GM21717 (cell line): ENCODE results near the gene ERO1B.

Source experiments
- ATAC-seq: cut with Tn5 transposase; IDR thresholded peaks from one replicate; pipeline ENCODE4 v1.9.1; 2021; ENCODE audit warnings: mild to moderate bottlenecking, moderate library complexity; ENCODE audit not compliant: unreplicated experiment

The ERO1B gene

DNA sequence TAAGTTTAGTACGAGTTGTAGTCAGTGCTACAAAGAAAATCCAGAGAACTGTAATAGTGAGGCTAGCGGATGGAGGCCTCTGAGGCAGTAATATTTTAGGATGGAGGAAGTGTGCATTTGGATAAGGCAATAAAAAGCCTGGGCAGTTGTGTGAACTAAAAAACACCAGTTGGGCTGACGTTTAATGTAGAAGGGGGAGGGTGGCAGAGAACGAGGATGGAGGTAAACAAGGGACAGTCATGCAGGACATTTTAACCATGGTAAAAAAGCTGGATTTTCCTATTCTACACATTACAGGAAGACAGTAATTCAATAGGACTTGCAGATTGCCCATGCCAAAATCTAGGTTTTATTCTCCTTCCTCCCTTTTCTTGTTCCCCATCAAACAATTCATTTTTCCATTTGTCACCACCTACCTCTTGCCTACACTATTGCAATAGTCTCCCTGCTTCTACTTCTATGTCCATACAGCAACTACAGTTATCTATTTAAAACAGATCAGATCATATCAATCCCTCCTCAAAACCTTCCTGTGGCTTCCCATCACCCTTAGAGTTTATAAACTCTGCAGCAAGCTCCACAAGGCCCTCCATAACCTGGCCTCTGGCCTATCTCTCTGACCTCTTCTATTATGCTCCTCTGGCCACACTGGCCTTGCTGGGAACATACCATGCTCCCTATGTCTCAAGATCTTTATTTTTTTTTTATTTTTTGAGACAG lies 27.7 kb downstream of the ERO1B start:
- no peak for ATAC-seq

DNA sequence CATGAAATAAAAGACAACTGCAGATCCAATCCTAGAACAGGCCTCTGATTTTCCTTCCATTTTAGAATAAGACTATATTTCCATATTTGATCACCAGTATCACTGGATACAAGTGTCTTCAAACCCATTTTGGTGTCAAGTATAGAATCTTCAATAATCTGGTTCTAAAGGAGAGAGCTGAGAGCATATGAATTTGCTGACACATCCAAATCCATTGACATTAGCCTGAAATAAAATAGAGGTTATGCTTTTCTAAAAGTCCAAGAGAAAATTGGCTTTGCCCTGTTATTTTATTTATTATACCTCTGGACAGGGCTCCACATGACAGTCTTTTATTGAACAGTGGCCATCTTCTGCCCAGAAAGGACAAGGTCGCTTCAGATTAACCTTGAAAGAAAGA lies 28.6 kb downstream of the ERO1B start:
- no peak for ATAC-seq

DNA sequence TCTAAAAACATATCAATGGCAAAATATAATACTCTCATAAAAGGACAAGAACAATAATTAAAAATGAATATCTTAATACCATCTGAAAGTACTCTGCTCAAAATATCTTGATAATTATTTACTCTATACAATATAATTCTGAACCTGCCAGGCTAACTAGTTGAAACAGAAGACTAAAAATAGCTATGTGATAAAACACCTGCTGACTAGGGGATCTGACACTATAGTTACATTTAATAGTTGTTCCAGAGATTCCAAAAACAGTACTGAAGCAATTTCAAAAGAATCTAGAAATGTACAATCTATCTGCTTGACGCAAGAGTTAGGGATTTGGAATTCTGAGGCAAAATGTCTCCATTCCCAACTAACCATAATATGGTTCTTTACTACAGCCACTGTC lies 30.2 kb downstream of the ERO1B start:
- no peak for ATAC-seq

DNA sequence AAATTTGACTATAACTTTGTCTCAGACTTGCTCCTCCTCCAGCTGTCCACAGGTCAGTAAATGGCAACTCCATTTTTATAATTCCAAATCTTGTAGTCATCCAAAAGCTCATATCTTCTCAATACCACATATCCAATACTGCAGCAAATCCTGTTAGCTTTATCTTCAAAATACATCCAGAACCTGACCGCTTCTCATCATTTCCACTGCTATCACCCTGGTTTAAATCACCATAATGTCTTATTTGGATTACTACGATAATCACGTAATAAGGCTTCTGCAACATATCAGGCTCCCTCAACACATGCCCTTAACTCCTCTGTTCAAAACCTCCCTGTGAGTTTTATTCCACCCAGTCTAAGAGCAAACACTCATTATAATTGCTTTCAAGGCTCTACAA lies 34.5 kb downstream of the ERO1B start:
- no peak for ATAC-seq

DNA sequence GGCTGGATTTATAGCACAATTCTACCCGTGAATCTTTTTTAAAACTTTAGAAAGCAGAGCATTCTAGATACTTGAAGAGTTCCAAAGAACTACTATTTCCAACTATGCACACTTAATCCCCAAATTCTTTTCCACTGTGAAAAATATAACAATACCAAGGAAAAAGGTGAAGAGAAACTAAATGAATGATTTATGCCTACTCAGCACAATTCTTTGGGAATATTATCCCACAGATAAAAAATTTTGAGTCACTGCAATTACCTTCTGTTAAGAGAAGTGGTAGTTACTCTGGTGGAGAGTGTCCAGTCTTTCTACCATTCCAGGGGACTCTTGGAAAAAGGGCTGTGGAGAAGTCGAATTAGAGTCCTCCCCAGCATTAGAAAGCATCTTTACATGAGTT lies 39.2 kb downstream of the ERO1B start:
- ATAC-seq, result no peak

DNA sequence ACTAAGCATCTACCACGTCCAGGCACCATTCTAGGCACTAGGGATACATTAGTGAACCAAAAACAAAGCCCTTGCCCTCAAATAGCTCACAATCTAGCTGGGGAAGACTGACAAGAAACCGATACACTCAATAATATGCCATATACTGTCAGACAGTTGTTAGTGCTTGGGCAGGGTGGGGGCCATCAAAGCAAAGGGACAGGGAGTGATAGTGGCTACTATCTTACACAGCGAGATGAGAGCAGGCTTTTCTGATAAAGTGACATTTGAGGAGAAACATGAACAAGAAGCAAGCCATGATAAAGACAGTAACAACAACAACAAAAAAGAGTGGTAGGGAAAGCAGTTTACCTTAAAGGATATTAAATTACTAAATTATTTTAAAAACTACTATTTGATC lies 41.1 kb downstream of the ERO1B start:
- ATAC-seq, result no peak

DNA sequence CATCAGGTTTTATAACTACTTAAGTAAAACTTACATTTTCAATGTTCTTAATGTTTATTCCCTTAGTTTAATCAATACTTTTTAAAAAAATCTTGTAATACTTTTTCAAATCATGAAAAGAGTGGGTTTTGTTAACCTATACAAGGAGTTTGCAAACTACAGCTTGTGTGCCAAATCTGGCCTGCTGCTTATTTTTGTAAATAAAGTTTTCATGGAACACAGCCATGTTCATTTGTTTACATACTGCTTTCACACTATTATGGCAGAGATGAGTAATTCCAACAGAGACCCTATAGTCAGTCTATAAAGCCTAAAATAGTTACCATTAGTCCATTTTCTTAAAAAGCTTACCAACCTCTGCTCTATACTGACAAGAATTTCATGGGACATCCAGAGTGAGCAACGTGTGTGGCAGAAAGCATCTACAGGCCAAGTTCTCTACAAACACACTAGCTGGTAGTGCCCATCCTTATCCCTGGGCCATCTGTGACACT lies 42.6 kb downstream of the ERO1B start:
- ATAC-seq, result no peak

DNA sequence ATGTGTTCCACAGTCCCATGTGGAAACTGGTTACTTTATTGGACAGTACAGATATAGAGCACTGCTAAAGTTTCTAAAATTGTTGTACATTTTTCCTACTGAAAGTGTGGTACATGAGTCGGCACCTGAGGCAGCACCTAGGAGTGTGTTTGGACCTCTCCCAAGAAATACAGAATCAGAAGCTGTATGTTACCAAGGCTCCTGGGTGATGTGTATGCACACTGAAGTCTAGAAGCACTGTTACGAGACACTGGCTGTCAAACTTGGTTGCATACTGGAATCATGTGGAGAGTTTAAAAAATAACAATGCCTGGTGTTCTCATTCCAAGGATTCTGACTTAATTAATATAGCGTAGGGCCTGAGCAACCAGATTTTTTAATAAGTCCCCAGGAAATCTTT lies 46.6 kb downstream of the ERO1B start:
- no peak for ATAC-seq

DNA sequence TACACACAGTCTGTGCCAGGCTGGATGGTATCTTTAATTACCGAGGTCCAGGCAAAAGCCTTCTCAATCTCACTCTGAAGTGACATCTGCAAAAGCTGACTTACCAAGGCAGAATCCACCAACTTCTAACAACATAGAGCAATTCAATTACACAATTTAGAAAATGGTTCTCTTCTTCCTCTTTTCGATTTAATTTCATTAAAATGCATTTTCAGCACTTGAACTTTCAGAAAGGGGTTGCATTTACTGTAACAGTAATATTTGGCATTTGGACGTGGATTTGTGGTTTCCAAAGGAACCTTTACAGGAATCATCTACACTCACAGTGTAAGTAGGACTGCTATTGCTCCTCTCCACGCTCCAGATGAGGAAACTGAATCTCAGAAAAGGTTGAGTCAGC lies 53.3 kb downstream of the ERO1B start:
- no peak for ATAC-seq

DNA sequence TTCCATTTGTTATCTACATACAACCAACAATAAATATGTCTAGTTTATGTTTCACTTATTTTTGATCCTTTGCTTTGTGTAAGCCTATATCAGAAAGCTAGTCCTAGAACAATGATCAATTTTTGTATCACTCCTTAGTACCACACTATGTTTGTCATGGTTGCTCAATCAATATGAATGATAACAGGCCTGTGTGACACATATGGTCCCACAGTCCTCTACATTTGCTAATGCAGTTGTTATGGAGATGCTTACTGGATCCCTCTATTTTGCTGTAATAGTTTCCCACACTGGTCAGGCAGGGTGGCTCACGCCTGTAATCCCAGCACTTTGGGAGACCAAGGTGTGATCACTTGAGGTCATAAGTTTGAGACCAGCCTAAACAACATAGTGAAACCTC lies 59.1 kb downstream of the ERO1B start:
- ATAC-seq, result no peak

DNA sequence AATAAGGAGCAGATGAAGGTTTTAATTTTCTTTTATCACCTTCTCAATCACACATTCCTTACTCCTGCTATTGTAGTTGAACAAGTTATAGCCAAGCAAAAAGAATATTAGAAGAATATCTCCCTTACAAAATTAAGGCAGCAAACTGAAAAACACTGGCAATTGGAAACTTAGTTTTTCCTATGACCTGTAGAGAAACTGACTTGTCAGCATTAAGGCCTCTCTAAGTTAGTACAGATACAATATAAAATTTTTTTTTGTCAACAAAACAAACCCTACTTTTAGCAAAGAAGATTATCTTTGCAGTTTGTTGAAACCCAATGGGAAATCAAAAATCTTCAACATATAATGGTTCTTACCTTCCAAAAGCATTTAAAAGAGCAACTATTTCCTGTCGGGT lies 61.3 kb downstream of the ERO1B start:
- no peak for ATAC-seq

DNA sequence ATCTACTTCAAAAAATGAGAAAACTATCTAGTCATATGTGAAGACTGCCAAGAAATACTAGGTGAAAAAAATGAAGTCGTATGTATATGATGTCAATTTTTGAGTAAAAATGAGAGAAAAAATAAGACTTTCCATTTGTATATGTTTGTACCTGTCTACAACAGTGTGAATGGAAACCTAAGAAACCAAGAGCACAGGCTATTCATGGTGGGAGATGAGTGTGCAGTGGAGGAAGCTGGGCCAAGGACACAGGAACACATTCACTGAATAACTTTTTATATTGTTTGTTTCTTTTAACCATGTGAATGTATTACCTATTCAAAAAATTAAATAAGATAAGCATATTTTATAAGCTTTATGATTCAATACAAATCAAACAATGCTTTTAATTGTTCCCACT lies 67.0 kb downstream of the ERO1B start:
- no peak for ATAC-seq

DNA sequence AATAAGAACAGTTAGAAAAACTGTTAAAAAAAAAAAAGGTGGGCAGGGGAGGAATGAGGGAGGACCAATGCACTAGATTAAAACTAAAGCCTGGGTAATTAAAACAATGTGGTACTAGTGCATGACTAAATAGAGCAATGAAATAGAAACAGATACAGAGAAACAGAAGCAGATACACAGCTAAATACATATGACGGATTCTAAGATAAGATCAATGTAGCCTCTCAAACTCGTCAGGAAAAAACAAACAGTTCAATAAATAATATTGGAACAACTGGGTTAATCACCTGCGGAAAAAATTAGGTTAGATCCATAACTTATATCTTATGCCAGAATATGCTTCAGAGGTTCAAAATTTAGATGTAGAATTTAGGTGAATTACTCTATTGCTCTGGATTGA lies 68.2 kb downstream of the ERO1B start:
- no peak for ATAC-seq

DNA sequence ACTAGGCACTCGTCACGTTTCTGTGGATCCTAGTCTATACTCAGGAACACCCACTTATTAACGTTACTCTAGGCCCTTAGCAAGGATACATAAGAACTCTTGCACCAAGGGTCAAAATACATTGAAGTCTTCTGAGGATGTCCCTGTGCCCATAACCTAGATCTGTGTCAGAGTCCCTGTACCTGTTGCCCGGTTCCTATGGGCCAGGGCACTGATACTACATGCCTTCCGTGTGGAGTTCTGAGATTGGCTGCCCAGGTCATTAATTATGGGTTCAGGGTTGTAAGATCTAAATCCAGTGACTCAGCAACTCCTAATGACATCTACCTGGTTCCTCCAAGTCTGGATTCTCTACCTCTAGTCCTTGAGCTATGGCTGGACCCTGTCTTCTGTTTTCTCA lies 69.9 kb downstream of the ERO1B start:
- no peak for ATAC-seq

DNA sequence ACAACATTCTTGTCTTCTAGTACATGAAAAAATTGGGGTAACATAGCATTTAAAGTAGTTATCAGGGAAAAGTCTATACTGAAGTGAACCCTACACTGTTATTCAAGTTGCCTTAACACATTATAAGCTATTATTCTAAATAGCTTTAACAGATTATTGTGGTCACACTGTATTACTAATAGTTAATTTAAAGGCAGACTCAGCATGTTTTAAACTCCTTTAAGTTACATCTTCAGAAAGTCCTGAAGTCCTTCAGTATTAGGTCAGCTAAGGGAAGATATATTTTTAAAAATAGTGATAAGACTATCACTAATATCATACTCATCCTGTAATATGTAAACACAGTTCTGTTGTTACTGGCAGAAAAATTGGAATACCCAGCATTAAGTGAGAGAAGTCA lies 72.0 kb downstream of the ERO1B start:
- ATAC-seq, result no peak

DNA sequence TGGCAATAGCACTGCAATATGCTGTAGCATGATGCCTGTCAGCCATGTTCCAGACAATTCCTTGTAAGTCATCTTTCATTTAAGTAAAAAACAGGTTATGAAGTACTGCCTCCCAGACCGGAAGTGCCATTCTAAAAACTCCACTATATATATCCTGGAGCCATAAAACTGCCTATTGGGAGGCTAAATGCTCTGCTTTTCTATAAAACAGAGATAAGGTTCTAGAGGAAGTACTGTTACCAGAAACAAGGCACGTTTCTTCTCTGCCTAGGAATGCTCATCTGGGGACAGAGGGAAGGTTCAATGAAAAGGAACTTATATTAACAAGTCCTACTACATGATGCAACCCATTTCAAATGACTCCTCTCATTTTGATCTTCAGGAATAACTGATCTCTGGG lies 72.6 kb downstream of the ERO1B start:
- no peak for ATAC-seq

DNA sequence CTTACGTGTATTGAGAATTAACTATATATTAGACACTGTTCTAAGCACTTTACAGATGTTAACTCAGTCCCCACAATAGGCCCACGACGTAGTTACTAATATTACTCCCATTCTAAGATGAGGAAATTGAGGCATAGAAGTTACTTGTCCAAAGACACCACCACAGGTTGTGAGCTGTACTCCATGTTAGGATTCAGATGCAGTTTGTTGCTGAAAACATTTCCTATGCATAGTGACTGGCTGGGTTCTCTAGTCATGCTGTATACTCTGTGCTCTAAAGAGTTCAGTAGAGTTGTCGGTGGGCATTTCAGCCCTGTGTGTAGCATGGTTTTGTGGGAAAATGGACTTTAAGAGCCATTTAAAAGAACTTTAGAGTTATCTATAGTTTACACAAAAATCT lies 74.2 kb downstream of the ERO1B start:
- no peak for ATAC-seq

DNA sequence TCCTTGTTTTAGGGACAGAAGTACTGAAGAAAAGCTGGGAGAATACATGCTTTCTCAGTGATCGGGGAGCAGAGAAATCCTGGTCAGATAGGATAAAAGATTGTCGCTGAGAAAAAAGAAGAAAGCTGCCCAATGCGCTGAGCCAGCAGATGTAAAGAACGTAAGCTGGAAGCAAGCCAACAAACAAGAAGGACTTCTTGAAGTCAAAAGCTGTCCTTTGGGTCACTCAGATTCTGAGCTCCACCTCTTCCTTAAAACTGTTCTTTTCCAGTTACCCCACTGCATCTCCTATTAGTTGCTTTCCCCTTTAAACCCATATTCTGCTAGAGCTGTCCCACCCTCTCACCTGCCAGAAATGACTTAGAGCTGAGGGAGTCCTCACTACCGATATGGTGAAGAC lies 74.6 kb downstream of the ERO1B start:
- no peak for ATAC-seq

DNA sequence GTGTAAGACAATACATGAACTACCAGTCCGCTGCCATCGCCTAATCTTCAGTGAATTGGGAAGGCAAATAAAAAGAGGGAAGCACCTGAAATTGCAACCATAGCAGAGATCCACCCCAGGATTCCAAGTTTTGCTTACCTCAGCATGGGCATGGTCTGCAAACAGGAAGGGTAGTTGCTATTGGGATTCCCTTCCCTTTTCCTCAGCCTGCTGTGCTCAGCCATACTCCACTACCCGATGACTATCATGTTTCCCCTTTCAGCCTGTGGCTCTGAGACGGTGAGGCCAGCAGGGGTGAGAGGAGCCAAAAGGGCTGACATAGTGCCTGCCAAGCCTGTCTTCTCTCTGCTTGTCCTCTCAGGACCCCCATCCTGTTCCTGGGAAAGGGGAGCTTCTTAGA lies 75.2 kb downstream of the ERO1B start:
- ATAC-seq, result no peak

DNA sequence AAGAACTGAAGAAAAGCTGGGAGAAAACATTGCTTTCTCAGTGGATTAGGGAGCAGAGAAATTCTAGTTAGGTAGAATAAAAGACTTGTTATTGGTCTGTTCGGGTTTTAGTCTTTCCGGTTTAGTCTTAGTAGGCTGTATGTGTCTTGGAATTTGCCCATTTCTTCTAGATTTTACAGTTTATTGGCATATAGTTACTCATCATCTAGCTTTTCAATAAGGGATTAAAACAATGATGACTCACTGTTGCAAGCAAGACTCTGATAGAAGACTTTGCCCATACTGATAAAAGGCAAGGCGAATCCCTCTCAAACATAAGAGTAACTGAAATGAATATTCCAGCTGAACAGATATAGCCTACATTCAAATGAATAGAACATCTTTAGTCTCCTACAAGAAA lies 77.1 kb downstream of the ERO1B start:
- no peak for ATAC-seq

DNA sequence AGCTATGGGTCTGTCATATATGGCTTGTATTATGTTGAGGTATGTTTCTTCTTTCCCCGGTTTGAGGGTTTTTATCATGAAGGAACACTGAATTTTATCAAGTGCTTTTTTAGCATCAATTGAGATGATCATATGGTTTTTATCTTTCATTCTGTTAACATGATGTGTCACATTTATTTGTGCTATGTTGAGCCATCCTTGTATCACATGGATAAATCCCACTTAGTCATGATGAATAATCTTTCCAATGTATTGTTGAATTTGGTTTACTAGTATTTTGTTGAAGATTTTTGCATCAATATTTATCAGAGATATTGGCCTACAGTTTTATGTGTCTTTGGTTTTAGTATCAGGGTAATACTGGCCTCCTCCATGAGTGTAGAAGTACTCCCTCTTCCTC lies 77.7 kb downstream of the ERO1B start:
- no peak for ATAC-seq

DNA sequence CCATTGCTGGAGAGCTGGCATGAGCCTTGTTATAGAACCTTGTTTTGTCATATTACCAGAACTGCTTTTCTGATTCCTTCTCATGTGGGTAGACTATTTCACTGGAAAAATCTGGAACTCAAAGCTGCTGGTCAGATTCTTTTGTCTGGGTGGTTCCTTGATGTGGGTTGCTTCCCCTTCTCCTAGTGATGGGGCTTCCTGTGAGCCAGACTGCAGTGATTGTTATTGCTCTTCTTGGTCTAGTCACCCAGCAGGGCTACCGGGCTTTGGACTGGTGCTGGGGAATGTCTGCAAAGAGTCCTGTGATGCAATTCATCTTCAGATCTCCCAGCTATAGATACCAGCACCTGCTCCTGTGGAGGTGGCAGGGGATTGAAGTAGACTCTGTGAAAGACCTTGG lies 80.0 kb downstream of the ERO1B start:
- no peak for ATAC-seq

DNA sequence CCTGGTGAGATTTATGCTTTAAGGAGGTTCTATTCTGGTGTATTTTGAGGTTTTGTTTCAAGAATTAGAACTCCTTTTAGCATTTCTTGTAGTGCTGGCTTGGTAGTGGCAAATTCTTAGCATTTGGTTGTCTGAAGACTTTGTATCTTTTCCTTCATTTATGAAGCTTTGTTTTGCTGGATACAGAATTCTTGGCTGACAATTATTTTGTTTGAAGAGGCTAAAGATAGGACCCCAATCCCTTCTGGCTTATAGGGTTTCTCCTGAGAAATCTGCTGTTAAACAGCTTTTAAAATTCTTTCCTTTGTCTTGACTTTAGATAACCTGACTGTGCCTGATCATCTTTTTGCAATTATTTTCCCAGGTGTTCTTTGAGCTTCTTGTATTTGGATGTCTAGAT lies 80.8 kb downstream of the ERO1B start:
- no peak for ATAC-seq
